ENCODE measurements around the gene CLEC14A. TPM values are rescaled to one million over a fixed set of nuclear protein-coding genes. Genes with fewer than 3 reads are reported as not detected.
A peak's percentile ranks its signal among the peaks of the same experiment; 100 is the strongest.

CLEC14A gene
- total RNA-seq = 192 TPM

GRCh38 chr14:38255673-38256532 is at the start of gene CLEC14A:
TSS of gene CLEC14A (minus strand) at chr14:38256093. CDS start at chr14:38256022, 71 bp downstream.
- no peaks in the 10 kb centered on the region for H3K36me3 ChIP-seq
- no peaks in the 10 kb centered on the region for H3K27me3 ChIP-seq
- TF ChIP-seq CTCF (IDR thresholded peaks at IDR 0.05) = no peak
- H3K9me3 ChIP-seq = no peaks in the 10 kb centered on the region
- peak within 1 kb of the TSS in 1 of 2 donors; percentile 45 for H3K27ac ChIP-seq
- H3K4me3 ChIP-seq = peak within 1 kb of the TSS; percentile 39 to 59
- intact Hi-C loops (cut with DNase I) = no loop called here
- peaks cover 0 to 3% of the 10 kb centered on the region in 2 donors for H3K4me1 ChIP-seq
- DNase-seq (ENCODE audit: low spot score in 2 of 2) = peak in 1 of 2 donors; percentile 66

GRCh38 chr14:38302966-38303365 is 47.1 kb upstream of the CLEC14A start:
- no peak for DNase-seq (ENCODE audit: low spot score in 2 of 2)
- H3K27ac ChIP-seq = no peak overlapping the region
- H3K36me3 ChIP-seq = no peaks in the 10 kb centered on the region
- no peak overlapping the region for H3K4me3 ChIP-seq
- peaks cover 0 to 4% of the 10 kb centered on the region in 2 donors for H3K9me3 ChIP-seq
- H3K27me3 ChIP-seq = no peaks in the 10 kb centered on the region
- intact Hi-C loops (cut with DNase I) = no loop called here
- H3K4me1 ChIP-seq = no peaks in the 10 kb centered on the region
- TF ChIP-seq CTCF (IDR thresholded peaks at IDR 0.05) = no peak

GRCh38 chr14:38302034-38302433 is 46.1 kb upstream of the CLEC14A start:
- TF ChIP-seq CTCF (IDR thresholded peaks at IDR 0.05) = no peak
- no peaks in the 10 kb centered on the region for H3K4me1 ChIP-seq
- no peak overlapping the region for H3K27ac ChIP-seq
- no peaks in the 10 kb centered on the region for H3K27me3 ChIP-seq
- intact Hi-C loops (cut with DNase I) = no loop called here
- no peaks in the 10 kb centered on the region for H3K36me3 ChIP-seq
- H3K9me3 ChIP-seq = peaks cover 0 to 4% of the 10 kb centered on the region in 2 donors
- DNase-seq (ENCODE audit: low spot score in 2 of 2) = no peak
- H3K4me3 ChIP-seq = no peak overlapping the region

- H3K27me3 ChIP-seq = no peaks in the 10 kb centered on the region
- no peak overlapping the region for H3K4me3 ChIP-seq
- no peaks in the 10 kb centered on the region for H3K36me3 ChIP-seq
- intact Hi-C loops (cut with DNase I) = no loop called here
- no peak overlapping the region for H3K27ac ChIP-seq
- H3K4me1 ChIP-seq = no peaks in the 10 kb centered on the region
- no peak for DNase-seq (ENCODE audit: low spot score in 2 of 2)
- no peak for TF ChIP-seq CTCF (IDR thresholded peaks at IDR 0.05)
- no peaks in the 10 kb centered on the region for H3K9me3 ChIP-seq
These were observed 41.8 kb upstream of the CLEC14A start for GRCh38 chr14:38297681-38298080.

GRCh38 chr14:38291681-38292467 is 36.0 kb upstream of the CLEC14A start:
- no peak overlapping the region for H3K27ac ChIP-seq
- H3K4me3 ChIP-seq = no peak overlapping the region
- H3K36me3 ChIP-seq = no peaks in the 10 kb centered on the region
- H3K27me3 ChIP-seq = no peaks in the 10 kb centered on the region
- no peaks in the 10 kb centered on the region for H3K9me3 ChIP-seq
- H3K4me1 ChIP-seq = peaks cover 0 to 4% of the 10 kb centered on the region in 2 donors
- DNase-seq (ENCODE audit: low spot score in 2 of 2) = no peak
- intact Hi-C loops (cut with DNase I) = no loop called here
- TF ChIP-seq CTCF (IDR thresholded peaks at IDR 0.05) = no peak

Data from ascending aorta (tissue), 2 donors.